HG03103 (cell line): ENCODE data around the gene SLC18A2.
"Not testable (repeated sequence)": the region's sequence is repeated elsewhere in the genome, so short reads cannot be mapped to it uniquely, and the experiment has no call there.

Experiments used
- ATAC-seq: cut with Tn5 transposase; IDR thresholded peaks from one replicate; pipeline ENCODE4 v1.9.1; 2021; ENCODE audit warnings: low read depth; ENCODE audit not compliant: unreplicated experiment

SLC18A2 gene

DNA sequence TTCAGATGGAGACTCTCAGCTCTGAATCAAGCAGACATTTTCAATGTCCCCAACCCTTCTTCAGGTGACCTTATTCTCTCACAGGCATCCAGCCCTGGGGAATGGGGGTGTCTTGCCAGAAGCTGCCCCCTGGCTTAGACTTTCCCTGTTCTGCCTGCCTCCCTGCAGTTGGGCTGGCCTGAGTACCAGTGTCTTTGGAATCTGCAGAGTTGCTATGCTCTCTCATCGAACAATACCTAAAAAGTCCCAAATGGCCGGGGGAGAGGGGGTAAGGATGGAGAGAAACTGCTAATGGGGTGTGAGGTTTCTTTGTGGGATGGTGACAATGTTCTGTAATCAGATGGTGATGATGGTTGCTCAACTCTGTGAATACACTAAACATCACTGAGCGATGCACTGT is 20.6 kb downstream of the SLC18A2 start:
- no peak for ATAC-seq

DNA sequence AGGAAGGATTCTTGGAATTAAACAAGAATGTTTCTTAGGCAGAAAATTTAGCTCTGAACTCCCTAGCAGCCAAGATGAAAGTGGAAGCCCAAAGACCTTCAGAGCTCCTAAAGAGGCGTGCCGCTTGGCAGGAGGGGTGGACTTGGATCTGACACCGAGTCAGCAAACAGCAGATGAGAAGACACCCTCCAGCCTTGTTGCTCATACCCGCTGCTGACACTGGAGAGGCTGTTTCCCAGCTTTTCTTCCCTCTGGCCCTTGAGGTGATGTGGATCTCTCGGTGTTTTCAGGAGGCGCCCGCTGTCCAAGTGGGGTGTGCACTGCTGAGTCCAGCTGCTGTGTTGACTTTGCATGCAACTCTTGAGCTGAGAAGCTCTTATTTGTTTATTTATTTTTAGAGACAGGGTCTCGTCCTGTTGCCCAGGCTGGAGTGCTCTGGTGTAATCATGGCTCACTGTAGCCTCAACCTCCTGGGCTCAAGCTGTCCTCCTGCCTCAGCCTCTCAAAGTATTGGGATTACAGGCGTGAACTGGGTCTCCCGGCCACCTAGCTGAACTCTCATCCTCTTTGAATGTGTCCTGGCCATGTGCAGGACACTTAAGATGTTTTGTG is 21.5 kb downstream of the SLC18A2 start:
- no peak for ATAC-seq

DNA sequence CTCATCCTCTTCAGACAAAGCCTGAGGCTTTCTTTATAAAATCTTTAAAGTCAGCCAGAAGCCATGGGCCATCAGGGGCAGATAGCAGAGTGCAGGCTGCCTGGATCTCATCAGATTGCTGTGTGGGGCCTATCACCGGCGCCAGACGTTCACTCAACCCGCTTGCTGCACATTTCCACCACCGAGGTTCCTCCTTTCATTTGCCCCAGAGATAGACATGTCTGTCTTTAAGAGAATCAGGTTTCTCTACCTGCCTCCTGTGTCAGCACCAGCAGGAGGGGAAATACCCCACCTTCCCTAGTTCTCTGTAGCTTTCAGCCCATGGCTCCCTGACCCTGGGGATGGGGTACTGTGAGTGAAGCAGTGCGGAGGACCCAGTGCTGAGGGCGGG is 22.0 kb downstream of the SLC18A2 start:
- no peak for ATAC-seq

DNA sequence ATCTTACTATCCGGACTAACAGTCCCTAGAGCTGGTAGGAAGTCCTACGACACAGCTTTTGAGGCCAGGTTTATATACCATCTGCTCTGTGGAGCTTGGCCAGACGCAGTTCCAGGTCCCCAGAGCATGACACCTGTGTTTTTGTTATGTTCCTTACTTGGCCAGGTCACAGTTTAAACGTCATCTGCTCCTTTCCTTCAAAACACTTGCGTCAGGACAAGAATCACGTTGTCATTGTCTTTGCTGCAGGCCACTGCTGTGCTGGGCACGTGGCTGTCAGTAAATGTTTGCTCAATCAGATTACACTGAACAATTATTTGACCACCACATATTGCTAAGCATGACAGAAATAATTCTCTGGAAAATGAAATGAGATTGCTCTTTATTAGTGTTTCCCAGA is 23.9 kb downstream of the SLC18A2 start:
- no peak for ATAC-seq

DNA sequence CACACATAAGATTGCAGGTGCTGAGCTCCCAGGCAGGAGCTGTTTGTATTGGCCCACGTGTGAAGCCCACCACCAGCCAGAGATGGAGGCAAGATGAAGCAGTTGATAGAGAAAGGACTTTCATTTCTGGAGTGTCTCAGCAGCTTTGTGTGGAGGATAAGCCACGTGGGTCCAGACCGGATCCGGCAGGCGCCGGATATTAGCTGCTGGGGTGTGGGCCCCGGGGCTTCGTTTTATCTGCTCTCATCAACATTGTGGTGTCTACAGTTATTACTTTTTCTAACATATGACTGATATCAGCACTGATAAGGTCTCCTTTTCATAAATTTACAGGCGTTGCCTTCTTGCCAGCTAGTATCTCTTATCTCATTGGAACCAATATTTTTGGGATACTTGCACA is 25.5 kb downstream of the SLC18A2 start:
- ATAC-seq: no peak

DNA sequence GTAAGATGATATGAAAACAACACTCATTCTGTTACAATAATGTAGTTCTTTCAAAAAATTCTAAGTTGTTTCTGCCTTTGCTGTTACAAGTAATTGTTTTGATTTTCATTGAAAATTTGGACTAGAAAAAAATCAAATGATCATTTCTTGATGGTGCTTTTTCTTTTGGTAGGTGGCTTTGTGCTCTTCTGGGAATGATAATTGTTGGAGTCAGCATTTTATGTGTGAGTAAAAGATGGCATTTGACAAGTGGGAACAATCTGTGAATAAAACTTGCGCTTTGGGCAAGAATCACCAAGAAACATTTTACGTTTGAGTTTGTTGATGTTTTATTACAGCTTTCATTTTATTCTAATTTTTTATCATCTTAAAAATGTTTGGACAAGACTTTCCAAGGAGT is 25.9 kb downstream of the SLC18A2 start:
- ATAC-seq: no peak

DNA sequence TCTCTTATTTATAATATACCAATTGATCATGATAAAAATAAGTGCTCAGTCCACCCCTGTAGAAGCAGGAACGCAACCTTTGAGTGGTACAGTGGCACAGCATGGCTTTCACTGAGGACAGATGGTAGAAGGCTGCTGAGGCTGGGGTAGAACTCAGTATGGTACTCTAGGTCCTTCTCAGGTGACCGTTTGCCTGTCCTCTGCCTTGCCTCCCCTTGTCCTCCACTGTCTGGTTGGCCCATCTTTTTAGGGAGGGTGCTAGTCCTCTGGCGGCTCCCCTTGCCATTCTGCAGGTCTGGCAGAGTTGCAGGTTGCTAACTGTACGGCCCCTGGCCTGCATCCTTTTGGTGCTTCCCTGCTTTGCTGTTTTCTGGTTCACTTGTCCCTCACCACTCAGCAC is 27.3 kb downstream of the SLC18A2 start:
- ATAC-seq: no peak

DNA sequence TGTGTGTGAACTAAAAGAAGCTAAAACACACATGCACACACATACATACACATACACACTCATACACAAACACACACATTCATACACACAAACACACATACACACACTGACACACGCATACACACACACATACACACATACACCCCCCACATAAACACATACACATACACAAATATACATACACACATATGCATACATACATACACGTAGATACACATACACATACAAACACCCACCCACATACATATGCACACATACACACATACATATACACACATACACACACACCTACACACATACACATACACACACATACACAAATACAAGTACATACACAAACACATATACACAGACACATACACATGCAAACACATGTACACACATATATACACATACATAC is 28.0 kb downstream of the SLC18A2 start:
- ATAC-seq: no peak

DNA sequence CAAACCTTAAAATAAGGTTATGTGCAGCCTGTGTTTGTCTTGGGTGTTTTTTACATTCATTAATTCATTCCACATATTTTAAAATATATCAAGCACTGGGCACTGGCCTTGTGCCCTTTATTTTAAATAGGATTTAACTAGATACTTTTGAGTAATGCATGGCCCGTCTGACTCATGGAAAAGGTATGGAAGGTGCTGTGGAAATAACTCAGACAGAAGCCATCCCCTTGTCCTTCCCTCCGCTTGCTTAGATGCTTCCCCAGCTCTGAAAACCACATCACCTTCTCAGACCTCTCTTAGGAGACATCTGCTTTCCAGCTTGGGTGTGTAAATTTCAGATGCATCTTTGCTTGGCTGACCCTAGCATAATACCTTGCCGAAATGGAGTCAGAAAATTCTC is 30.5 kb downstream of the SLC18A2 start:
- ATAC-seq: no peak

DNA sequence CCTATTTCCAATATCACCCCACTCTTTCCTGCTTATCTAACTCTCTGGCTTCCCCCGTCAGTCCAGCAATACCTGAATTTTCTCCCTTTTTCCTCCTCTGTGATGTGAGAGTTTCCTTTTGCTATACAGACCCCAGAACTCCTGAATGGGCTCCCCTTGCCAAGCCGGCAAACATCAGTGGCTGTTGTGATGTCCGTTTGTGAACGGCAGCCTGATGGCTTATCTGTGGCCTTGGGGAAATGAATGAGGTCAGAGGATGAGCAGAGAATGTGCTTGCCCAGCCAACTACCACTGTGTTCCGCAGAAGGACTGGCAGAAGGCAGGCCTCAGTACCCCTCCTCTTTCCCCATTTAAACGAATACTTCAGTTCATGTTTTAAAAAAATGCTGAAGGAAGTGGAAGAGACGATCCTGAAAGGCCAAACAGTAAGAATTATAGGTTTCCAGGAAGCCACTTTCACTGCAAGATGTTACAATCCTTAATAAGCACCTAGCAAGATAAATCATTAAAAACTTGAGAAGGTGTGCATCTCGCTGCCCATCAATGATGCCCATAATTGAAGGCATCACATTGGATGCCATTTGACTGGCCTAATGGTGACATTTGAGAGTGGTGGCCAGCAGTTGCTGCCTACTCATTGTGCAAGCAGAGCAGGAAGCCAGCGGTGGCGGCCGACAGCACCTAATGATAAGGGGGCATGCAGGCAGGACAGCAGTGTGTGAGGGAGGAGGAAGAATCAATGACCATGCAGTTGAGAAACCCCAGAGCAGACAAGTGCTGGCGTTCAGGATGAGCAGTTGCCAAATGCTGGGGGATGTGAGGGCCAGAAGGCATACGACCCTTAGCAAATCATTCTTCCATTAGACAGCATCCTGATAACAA is 31.5 kb downstream of the SLC18A2 start:
- no peak for ATAC-seq

DNA sequence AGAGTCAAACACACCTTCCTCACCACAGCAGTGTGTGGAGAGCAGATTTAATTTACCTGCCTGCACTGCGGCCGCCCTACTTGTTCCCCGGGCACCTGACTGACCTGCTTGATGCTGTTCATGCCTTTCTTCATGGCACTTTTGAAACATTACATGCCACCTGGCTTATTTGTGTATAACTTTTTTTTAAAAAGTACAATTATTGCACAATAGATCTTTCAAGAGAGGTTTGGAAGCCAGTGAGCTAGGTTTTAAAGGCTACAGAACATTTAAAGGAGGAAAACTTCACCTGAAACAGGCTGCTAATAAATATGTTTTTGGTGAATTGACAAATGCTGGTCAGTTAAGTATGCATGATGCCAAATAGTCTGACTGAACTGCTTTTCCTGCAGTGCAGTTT is 33.1 kb downstream of the SLC18A2 start:
- ATAC-seq: no peak

DNA sequence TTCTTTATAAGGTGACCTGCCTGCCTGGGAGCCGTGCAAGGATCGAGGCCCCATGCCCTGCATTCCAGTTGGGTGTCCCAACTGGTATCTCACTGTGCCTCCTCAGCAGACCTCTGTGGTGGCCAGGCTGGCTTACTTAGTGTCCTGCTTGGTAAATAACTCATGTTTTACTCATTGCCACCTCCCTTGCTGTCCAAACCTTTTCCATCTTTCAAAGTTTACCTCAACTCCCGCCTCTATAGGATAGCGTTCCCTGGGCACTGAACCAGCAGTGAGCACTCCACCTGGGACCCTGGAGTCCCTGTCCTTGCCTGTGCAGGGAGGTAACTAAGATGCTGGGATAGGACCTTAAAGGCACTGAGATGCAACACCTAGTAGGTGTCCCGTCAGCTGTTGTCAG is 33.6 kb downstream of the SLC18A2 start:
- no peak for ATAC-seq

DNA sequence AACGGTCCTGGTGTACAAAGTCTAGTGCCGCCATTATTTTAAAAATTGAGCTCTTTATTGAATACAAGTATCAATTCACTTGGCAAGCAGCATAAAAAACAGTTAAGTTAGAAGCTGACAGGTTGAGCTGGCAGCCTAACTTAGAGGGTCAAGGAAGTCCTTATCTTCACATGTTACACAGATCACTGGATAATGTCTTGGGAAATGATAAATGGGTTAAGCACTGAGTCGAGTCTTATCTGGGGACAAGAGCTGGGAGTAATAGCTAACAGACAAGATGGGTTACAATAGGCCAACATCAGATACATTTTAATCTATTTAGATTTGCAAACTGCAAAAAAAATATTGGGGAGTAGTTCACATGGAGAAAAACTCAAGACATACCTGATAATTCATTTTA is 34.2 kb downstream of the SLC18A2 start:
- no peak for ATAC-seq

DNA sequence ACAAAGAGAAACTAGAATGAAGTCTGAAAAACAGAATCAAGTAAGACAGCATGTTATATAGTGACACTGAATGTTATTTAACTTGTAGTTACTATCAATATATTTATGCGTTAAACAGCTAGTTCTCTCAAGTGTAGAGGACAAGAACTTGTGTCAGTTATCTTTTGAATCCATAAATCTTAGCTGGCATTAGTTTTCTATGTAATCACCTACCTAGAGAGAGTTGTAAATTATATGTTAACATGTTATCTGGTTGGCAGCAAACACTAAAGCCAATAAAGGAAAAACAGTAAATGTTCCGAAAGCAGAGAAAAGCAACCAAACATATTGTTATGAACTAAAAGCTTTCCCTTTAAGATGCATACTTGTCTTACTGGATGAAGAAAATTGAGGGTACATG is 36.8 kb downstream of the SLC18A2 start:
- no peak for ATAC-seq

DNA sequence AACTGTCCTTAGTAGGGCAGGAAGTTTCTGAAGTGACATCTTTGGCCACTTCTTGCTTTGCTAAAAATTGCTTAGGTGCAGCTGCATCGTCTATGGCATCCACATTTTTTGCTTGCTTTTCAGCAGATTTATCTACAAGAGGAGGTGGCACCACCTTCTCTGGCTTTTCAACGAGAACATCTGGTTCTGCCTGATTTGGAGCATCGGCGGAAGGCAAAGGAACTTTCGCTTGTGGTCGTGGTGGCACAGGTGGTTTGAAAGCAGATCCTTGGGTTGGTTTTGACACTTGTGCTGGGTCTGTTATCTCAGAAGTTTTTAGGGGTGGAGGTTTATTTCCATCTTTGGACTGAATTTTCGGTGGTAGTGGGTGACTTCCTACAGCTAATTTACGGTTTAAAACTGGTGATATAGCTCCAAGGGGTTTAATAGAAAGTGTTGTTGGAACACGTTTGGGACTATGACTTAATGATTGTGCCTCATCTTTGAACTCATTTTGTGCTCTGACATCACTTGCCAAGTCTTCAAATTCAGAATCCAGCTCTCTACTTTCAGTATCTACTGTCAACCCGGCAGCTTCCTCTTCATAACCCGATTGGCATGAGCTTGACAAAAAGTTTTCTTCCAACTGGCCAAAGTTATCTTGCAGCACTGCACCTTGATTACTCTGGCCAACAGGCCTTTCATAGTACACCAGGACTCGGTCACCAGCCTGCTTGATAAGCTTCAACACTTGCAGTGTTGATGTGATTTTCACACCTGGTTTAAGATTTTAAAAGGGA is 44.0 kb downstream of the SLC18A2 start:
- ATAC-seq: no peak

DNA sequence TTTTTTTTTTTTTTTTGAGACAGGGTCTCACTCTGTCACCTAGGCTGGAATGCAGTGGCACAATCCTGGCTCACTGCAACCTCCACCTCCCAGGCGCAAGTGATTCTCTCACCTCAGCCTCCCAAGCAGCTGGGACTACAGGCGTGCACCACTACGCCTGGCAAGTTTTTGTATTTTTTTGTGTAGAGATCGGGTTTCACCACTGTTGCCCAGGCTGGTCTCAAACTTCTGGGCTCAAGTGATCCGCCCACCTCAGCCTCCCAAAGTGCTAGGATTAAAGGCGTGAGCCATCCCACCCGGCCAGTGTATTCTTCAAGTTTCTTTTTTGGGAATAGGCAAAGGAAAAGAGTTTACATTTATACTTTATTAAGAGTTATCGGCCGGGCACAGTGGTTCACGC is 50.0 kb downstream of the SLC18A2 start:
- not testable (repeated sequence) for ATAC-seq

DNA sequence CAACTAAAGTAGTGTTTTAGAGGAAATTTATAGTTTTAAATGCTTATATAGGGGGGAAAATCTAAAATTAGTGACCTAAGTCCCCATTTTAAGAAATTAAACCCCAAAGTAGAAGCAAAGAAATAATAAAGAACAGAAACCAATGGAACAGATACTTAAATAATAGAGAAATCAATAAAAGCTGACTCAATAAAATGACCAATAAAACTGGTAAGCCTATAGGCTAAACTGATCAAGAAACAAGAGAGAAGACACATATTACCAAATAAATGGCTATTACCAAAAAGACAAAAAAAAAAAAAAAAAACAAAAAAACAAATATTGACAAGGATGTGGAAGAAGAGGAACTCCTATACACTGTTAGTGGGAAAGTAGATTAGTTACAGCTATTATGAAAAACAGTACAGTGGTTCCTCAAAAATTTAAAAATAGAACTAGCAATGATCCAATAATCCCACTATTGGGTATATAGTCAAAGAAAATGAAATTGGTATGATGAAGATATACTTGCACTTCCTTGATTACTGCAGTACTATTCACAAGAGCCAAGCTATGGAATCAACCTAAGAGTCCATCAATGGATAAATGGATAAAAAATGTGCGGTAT is 53.2 kb downstream of the SLC18A2 start:
- no peak for ATAC-seq

DNA sequence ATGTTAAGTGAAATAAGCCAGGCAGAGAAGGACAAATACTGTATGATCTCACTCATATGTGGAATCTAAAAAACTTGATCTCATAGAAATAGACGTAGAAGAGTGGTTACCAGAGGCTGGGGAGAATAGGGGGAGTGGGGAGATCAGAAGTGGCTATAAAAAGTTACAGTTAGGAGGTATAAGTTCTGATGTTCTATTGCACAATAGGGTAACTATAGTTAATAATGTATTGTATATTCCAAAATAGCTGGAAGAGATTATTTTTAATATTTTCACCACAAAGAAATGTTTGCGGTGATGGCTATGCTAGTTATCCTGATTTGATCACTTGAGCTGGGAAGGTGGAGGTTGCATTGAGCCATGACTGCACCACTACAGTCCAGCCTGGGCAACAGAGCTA is 53.8 kb downstream of the SLC18A2 start:
- no peak for ATAC-seq

DNA sequence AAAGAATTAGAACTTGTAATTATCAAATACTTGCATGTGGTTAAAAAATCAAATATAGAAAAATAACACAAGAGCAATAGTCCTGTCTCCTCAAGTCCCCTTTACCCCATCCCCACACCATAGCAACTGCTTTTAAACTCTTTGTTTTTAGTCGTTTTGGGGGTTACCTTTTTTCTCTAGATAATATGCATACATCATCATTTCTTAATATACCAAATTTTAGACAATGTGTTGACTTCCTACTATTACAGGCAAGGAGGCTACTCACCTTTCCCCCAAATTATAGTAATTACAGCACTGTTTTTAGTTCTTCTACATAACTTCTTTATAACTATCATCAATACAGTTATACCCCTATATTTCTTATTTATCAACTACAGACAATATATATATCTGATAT is 57.3 kb downstream of the SLC18A2 start:
- no peak for ATAC-seq

DNA sequence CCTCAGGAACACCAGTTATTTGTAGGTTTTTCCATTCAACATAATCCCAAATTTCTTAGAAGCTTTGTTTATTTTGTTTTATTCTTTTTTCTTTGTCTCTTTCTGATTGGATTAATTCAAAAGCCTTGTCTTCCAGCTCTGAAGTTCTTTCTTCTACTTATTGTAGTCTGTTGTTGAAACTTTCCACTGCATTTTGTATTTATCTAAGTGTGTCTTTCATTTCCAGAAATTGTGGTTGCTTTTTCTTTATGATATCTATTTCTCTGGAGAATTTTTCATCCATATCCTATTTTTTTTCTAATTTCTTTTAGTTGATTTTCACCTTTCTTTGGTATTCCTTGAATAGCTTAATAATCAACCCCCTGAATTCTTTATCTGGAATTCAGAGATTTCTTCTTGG is 58.5 kb downstream of the SLC18A2 start:
- ATAC-seq: no peak

DNA sequence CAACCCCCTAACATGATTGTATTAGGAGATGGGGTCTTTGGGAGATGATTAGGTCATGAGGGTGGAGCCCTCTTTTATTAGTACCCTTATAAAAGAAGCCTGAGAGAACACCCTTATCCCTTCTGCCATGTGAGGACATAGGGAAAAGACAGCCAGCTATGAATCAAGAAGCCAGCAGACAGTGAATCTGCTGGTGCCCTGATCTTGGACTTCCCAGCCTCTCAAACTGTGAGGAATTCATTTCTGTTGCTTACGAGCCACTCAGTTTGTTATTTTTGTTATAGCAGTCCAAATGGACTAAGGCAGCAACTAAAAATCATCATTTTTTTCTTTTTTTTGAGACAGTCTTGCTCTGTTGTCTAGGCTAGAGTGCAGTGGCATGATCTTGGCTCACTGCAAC is 59.8 kb downstream of the SLC18A2 start:
- no peak for ATAC-seq
